A549 (cell line): ENCODE results near the gene KCNJ14. TPM values are rescaled to one million over a fixed set of nuclear protein-coding genes. Genes with fewer than 3 reads are reported as not detected.
A peak's percentile ranks its signal among the peaks of the same experiment; 100 is the strongest.

Source experiments
- BHLHE40 ChIP-seq: IDR thresholded peaks from 2 replicates; pipeline ENCODE4 v1.6.1; 2012; ENCODE audit warnings: low read depth, low read length, inconsistent platforms
- CEBPB ChIP-seq, 2 experiments: fragments of >200 bp in 1 of 2; sonication (Bioruptor Twin) in 1 of 2; formaldehyde crosslinking in 1 of 2; IDR thresholded peaks; 2 replicates each; pipeline ENCODE4 v1.6.1; 2012 to 2016
- CHD2 ChIP-seq: fragments of 150-350 bp; IDR thresholded peaks from 2 replicates; pipeline ENCODE4 v1.6.1; 2014; ENCODE audit warnings: low read length; ENCODE audit not compliant: partially characterized antibody
- EHF ChIP-seq: fragments of 250-450 bp; sonication (Bioruptor Pico); IDR thresholded peaks from 2 replicates; pipeline ENCODE4 v1.5.0; 2020; ENCODE audit warnings: mild to moderate bottlenecking
- EHMT2 ChIP-seq: fragments of 200-600 bp; sonication (generic); IDR thresholded peaks from 2 replicates; pipeline ENCODE4 v1.6.1; 2016; ENCODE audit warnings: antibody characterized with exemption, low read depth, mild to moderate bottlenecking, moderate library complexity
- FOSB ChIP-seq: fragments of 250-450 bp; sonication (Bioruptor Pico); IDR thresholded peaks from 2 replicates; pipeline ENCODE4 v1.5.0; 2020; ENCODE audit warnings: mild to moderate bottlenecking, moderate library complexity
- FOSL2 ChIP-seq, 2 experiments: fragments of 450-650 bp in 1 of 2; fragments of >200 bp in 1 of 2; sonication (Bioruptor Twin) in 1 of 2; formaldehyde crosslinking; IDR thresholded peaks; 2 replicates each; pipeline versions ENCODE4 v1.5.0 to v1.6.1; 2016 to 2020; ENCODE audit warnings: mild to moderate bottlenecking in 1 of 2, moderate library complexity in 1 of 2
- HOXB13 ChIP-seq: fragments of 250-450 bp; sonication (Bioruptor Pico); IDR thresholded peaks from 2 replicates; pipeline ENCODE4 v1.5.0; 2020; ENCODE audit warnings: low read depth, mild to moderate bottlenecking, moderate library complexity
- JUNB ChIP-seq: fragments of >200 bp; sonication (Bioruptor Twin); formaldehyde crosslinking; IDR thresholded peaks from 2 replicates; pipeline ENCODE4 v1.6.1; 2016
- MAFK ChIP-seq: fragments of 450-650 bp; IDR thresholded peaks from 2 replicates; pipeline ENCODE4 v1.6.1; 2014; ENCODE audit not compliant: partially characterized antibody
- MAZ ChIP-seq: fragments of 150-350 bp; IDR thresholded peaks from 2 replicates; pipeline ENCODE4 v1.6.1; 2014; ENCODE audit warnings: antibody characterized with exemption, low read depth, low read length, borderline replicate concordance
- NFE2L2 ChIP-seq: fragments of 150-350 bp; conservative IDR thresholded peaks from 2 replicates; pipeline ENCODE4 v1.6.1; 2014; ENCODE audit warnings: low read length
- RFX5 ChIP-seq: fragments of 450-650 bp; IDR thresholded peaks from 2 replicates; pipeline ENCODE4 v1.7.1; 2014; ENCODE audit warnings: antibody characterized with exemption, mild to moderate bottlenecking, moderate library complexity
- RNF2 ChIP-seq: fragments of 200-600 bp; sonication (generic); IDR thresholded peaks from 2 replicates; pipeline ENCODE4 v1.6.1; 2016; ENCODE audit warnings: low read depth, mild to moderate bottlenecking, antibody characterized with exemption, moderate library complexity, borderline replicate concordance
- TFCP2L1 ChIP-seq: fragments of 250-450 bp; sonication (Bioruptor Pico); IDR thresholded peaks from 2 replicates; pipeline ENCODE4 v1.5.0; 2021; ENCODE audit warnings: mild to moderate bottlenecking
- ZNF302 ChIP-seq: fragments of 250-450 bp; sonication (Bioruptor Pico); IDR thresholded peaks from 2 replicates; pipeline ENCODE4 v1.9.0; 2021; ENCODE audit warnings: inconsistent platforms, mild to moderate bottlenecking, moderate library complexity
- polyA plus RNA-seq, 4 experiments: library from polyadenylated mRNA; depleted of rRNA in 3 of 4; stranded (reverse); fragments of >200 nt; fragmentation: RNase III in 1 of 4; extraction: RNeasy Plus Mini Kit Qiagen cat#74134 plus additional on column Dnase treatment in 1 of 4; gene quantifications; 2 replicates in 3 of 4; 3 replicates in 1 of 4; pipeline ENCODE4 v1.2.3, GENCODE V29; 2011 to 2017
- TF ChIP-seq, protein P1 (sequence below): fragments of 250-450 bp; sonication (Bioruptor Pico); IDR thresholded peaks from 2 replicates; pipeline ENCODE4 v1.5.0; 2021; ENCODE audit warnings: mild to moderate bottlenecking, moderate library complexity, borderline replicate concordance
- TF ChIP-seq, protein P2 (sequence below): fragments of >200 bp; sonication (Bioruptor Twin); formaldehyde crosslinking; IDR thresholded peaks from 2 replicates; pipeline ENCODE4 v1.6.1; 2016
- TF ChIP-seq, protein P3 (sequence below): fragments of 150-350 bp; IDR thresholded peaks from 2 replicates; pipeline ENCODE4 v1.6.1; 2014; ENCODE audit warnings: low read depth, mild to moderate bottlenecking, low read length
- TF ChIP-seq, protein P4 (sequence below): IDR thresholded peaks from 2 replicates; pipeline ENCODE4 v1.6.1; 2012
- TF ChIP-seq, protein P5 (sequence below): IDR thresholded peaks from 2 replicates; pipeline ENCODE4 v1.6.1; 2012; ENCODE audit warnings: low read depth, borderline replicate concordance
- TF ChIP-seq, protein P6 (sequence below): fragments of >200 bp; sonication (Bioruptor Twin); formaldehyde crosslinking; IDR thresholded peaks from 3 replicates; pipeline ENCODE4 v1.6.1; 2016

Gene KCNJ14
- polyA plus RNA-seq, 2 of the 4 experiments (the other 2 are of a cell fraction): 1.3 to 1.9 TPM

DNA sequence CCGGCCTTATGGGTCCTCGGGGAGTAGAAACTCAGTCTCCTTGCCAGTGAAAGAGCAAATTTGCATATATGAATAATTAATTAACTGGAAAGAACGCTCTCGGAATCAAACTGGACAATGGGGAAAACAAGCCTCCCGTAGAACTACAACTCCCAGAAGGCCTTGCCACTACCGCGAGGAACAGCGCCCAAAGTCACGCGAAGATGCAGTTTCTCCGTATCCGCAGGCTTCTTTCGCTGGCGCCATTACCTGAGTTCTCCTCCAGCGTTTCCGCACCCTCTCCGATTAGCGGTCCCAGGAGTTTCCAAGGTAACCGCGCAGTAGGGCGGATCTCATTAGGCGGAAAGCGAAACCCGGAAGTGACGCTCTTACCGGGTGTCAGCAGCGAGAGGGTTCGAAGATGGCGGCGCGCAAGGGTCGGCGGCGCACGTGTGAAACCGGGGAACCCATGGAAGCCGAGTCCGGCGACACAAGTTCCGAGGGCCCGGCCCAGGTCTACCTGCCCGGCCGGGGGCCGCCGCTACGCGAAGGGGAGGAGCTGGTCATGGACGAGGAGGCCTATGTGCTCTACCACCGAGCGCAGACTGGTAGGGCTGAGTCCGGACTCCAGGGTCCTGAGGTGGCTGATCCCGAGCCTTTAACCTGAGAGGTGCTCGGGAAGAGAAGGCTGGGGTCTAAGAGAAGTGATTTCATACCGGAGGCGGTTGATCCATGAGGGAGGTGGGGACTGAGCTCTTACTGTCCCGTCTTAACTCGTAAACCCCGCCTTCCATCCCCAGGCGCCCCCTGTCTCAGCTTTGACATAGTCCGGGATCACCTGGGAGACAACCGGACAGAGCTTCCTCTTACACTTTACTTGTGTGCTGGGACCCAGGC lies 9.5 kb upstream of the KCNJ14 start, which contains the start of gene GRWD1 (continued):
- peak; percentile 95 for TF ChIP-seq CHD2
- no peak for TF ChIP-seq EHMT2
- TF ChIP-seq MAFK: no peak
- TF ChIP-seq NFE2L2: no peak
- TF ChIP-seq, protein P1, sequence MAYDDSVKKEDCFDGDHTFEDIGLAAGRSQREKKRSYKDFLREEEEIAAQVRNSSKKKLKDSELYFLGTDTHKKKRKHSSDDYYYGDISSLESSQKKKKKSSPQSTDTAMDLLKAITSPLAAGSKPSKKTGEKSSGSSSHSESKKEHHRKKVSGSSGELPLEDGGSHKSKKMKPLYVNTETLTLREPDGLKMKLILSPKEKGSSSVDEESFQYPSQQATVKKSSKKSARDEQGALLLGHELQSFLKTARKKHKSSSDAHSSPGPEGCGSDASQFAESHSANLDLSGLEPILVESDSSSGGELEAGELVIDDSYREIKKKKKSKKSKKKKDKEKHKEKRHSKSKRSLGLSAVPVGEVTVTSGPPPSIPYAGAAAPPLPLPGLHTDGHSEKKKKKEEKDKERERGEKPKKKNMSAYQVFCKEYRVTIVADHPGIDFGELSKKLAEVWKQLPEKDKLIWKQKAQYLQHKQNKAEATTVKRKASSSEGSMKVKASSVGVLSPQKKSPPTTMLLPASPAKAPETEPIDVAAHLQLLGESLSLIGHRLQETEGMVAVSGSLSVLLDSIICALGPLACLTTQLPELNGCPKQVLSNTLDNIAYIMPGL (CRISPR knock-in tag): 0 out of 2 replicates have a peak, but pooled peaks have one; percentile 24
- TF ChIP-seq, protein P2, sequence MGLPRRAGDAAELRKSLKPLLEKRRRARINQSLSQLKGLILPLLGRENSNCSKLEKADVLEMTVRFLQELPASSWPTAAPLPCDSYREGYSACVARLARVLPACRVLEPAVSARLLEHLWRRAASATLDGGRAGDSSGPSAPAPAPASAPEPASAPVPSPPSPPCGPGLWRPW: no peak
- peak; percentile 52; the same call in 1 of the 2 replicates for TF ChIP-seq TFCP2L1 (CRISPR knock-in tag)
- no peak for TF ChIP-seq MAZ
- TF ChIP-seq BHLHE40: peak; percentile 73
- TF ChIP-seq, protein P3, sequence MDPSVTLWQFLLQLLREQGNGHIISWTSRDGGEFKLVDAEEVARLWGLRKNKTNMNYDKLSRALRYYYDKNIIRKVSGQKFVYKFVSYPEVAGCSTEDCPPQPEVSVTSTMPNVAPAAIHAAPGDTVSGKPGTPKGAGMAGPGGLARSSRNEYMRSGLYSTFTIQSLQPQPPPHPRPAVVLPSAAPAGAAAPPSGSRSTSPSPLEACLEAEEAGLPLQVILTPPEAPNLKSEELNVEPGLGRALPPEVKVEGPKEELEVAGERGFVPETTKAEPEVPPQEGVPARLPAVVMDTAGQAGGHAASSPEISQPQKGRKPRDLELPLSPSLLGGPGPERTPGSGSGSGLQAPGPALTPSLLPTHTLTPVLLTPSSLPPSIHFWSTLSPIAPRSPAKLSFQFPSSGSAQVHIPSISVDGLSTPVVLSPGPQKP: no peak
- TF ChIP-seq, protein P4, sequence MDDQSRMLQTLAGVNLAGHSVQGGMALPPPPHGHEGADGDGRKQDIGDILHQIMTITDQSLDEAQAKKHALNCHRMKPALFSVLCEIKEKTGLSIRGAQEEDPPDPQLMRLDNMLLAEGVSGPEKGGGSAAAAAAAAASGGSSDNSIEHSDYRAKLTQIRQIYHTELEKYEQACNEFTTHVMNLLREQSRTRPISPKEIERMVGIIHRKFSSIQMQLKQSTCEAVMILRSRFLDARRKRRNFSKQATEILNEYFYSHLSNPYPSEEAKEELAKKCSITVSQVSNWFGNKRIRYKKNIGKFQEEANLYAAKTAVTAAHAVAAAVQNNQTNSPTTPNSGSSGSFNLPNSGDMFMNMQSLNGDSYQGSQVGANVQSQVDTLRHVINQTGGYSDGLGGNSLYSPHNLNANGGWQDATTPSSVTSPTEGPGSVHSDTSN: no peak; the same call in 1 of the 2 replicates
- TF ChIP-seq HOXB13: no peak; the same call in 1 of the 2 replicates
- TF ChIP-seq JUNB: no peak
- TF ChIP-seq FOSL2 (IDR thresholded peaks at IDR 0.05): no peak
- peak; percentile 10; the same call in 1 of the 2 replicates for TF ChIP-seq FOSL2 (CRISPR knock-in tag; IDR thresholded peaks at IDR 0.05)
- TF ChIP-seq EHF (CRISPR knock-in tag): no peak
- TF ChIP-seq, protein P5, sequence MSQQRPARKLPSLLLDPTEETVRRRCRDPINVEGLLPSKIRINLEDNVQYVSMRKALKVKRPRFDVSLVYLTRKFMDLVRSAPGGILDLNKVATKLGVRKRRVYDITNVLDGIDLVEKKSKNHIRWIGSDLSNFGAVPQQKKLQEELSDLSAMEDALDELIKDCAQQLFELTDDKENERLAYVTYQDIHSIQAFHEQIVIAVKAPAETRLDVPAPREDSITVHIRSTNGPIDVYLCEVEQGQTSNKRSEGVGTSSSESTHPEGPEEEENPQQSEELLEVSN: peak; percentile 82
- TF ChIP-seq, protein P6, sequence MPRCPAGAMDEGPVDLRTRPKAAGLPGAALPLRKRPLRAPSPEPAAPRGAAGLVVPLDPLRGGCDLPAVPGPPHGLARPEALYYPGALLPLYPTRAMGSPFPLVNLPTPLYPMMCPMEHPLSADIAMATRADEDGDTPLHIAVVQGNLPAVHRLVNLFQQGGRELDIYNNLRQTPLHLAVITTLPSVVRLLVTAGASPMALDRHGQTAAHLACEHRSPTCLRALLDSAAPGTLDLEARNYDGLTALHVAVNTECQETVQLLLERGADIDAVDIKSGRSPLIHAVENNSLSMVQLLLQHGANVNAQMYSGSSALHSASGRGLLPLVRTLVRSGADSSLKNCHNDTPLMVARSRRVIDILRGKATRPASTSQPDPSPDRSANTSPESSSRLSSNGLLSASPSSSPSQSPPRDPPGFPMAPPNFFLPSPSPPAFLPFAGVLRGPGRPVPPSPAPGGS: peak; percentile 67; the same call in 2 of the 3 replicates
- TF ChIP-seq ZNF302 (CRISPR knock-in tag): no peak
- no peak for TF ChIP-seq RFX5
- TF ChIP-seq FOSB: no peak
- TF ChIP-seq RNF2: no peak
- TF ChIP-seq CEBPB (IDR thresholded peaks at IDR 0.05): no peak
